Nucleus accumbens (tissue), 56 donors: Measurements from ENCODE around the gene POLR2L.
A peak's percentile ranks its signal among the peaks of the same experiment; 100 is the strongest.

Experiments
- DNase-seq, 56 donors: peaks; one replicate each; lab custom pipeline; 2025; lab: John Stamatoyannopoulos, UW

The POLR2L gene

DNA sequence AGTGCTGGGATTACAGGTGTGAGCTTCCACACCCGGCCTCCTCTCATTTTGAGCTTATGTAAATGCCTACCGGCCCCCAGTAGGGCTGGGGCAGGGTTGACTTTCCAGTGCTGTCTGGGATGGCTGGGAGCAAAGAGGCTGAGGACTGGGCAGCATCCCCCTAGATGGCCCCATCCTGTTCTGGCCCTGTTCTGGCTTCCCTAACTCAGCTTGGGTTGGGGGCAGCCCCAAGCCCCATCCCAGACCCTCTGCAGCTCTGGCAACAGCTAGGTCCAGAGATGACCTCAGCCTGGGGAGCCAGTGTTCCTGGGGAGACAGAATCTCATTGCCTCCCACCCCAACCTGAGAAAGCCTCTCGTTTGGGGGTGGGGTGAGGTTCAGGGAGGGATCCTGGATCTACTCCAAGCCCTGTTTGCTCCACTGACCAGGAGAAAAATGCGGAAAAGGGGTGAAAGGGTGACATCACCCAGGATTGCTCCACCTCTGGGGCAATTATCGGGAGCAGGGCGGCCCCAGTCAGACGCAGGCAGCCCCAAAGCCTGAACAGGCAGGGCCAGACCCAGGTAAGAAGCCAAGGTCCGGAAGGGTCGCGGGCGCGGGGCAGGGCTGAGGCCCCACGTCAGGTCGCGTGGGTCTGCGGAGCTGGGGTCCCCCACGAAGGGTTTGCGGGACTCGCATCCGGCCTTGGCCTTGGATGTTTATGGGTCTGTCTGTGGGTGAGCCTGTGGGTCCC is 23.8 kb downstream of the POLR2L start, which contains the start of gene PNPLA2:
TSS of gene PNPLA2 (plus strand) at position 519 of the 733 bp plus-strand sequence. CDS start 805 bp downstream, outside the sequence.
- DNase-seq: no peak

DNA sequence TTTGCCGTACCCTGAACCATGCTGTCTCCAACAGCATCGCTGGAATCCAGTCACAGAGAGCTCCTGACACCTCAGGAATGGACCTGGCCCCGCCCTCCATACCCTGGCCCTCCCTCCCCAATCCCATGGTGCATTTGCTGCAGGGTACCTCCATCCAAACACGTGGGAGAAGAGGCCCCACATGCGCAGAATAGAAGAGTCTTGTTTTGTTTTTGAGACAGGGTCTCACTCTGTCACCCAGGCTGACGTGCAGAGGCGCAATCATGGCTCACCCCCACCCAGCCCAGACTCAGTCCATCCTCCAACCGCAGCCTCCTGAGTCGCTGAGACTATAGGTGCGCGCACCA is 25.9 kb downstream of the POLR2L start:
- no peak for DNase-seq

DNA sequence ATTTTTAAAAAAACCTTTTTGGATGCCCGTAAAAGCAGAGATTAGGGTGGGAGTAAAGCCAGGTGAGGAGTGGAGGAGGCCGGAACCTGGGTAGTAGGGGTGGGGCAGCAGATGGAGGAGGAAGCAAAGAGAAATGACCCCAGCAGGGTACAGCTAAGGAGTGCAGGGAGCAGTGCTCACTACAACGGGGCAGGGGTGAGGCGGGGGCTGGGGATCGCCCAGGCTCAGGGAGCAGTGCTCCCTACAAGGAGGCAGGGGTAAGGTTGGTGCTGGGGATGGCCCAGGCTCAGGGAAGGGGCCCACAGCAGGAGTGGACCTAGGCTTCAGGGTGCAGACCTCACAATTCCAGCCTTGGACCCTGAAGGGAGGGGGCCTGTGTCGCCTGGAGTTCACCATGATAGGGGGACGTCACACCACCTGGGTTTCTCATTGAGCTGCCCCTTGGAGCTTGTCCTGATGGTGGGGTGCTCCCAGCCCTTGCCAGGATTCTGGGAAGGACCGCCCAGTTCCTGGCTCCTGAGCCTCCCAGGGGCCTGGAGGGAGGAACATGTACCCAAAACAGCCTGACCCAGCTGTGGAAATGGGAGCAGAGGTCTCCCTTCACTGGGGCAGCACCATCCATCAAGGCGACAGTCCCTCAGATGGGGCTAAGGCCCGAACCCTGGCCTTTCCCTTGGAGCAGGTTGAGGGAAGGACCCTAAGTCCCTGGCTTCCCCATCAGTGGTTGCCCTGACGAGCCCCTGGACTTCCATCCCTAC is 26.5 kb downstream of the POLR2L start:
- no peak for DNase-seq

DNA sequence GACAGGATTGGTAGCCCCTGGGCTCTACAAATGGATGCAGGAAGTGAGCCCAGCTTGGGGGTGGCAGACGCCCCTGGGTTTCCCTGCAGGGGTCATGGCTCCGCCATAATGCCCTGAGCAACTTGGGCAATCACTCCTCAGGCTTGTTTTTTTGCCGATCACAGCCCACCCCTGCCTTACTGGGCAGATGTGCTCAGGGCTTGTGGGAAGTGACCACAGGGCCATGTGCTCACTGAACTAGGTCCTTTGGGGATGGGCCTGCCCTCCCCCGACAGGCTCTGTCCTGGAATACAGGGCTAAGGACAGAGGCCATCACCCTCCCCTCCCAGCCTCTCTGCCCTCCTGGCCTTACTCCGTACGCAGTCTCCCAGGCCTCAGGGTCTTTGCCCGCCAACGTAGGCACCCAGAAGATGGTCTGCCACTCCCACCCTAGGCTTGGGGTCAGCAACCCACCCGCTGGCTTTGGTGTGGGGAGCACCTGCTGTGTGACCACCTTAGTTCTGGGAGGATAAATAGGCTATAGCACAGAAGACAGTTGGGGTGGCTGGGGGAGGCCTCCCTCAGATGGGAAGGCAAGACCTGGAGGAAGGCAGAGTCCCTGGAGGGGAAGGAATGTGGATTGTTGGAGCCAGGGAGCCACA is 28.8 kb downstream of the POLR2L start:
- no peak for DNase-seq

DNA sequence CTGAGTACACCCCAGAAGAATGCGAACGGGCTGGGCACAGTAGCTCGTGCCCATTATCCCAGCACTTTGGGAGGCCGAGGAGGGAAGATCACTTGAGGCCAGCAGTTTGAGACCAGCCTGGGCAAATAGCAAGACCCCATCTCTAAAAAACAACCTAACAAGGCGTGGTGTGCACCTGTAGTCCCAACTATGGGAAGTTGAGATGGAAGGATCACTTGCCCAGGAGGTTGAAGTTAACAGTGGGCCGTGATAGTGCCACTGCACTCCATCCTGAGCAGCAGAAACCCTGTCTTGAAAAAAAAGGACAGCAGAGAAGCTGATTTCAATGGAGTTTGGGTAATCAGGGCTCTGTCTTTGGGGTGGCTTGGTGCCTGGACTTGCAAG is 29.3 kb downstream of the POLR2L start:
- no peak for DNase-seq

DNA sequence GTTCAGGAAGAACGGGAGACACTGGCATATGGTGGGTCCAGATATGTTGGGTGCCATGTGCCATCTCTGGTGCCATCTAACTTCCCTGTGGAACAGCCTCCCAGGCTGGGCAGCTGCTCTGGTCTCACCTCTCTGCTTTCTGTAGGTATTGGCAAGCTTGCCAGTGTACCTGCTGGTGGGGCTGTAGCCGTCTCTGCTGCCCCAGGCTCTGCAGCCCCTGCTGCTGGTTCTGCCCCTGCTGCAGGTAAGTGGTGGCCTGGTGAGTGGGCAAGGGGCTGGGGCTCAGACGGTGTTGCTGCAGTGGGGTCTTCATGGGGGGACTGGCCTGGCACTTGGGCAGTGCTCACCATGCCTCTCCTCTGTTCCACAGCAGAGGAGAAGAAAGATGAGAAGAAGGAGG is 29.9 kb downstream of the POLR2L start:
- no peak for DNase-seq

DNA sequence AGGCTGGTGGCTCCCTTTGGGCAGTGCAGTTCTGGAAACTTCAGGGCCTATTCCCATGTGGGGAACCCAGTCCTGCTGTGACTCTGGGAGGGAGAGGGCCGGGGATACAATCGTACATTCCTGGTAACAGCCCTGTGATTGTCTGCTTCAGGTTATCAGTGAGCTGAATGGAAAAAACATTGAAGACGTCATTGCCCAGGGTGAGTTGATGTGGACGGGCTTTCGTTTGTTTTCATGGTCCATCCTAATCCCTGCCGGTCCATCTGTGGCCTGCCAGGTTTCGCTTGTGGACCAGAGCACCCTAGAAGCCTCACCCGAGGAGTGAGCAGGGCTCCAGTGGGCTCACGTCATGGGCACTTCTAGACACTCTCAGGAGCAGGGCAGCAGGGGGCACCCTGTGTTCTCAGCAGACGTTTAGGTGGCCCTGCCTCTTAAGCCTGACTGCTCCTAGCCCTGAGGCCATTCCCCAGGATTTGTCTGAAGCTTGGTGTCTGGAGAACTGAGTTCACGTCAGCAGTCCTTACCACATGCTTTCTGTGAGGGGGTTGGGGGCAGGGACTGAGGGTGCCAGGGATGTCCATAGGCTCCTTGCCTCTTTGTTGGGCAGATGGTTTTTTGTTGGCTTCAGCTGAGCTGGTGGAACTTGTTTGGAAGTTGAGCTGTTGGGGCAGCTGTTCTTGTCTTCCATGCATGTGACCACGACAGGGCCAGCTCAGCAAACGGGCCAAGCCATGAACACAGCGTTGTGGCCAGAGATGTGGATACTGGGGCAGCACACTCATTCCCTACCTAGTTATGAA is 30.7 kb downstream of the POLR2L start:
- DNase-seq: no peak

DNA sequence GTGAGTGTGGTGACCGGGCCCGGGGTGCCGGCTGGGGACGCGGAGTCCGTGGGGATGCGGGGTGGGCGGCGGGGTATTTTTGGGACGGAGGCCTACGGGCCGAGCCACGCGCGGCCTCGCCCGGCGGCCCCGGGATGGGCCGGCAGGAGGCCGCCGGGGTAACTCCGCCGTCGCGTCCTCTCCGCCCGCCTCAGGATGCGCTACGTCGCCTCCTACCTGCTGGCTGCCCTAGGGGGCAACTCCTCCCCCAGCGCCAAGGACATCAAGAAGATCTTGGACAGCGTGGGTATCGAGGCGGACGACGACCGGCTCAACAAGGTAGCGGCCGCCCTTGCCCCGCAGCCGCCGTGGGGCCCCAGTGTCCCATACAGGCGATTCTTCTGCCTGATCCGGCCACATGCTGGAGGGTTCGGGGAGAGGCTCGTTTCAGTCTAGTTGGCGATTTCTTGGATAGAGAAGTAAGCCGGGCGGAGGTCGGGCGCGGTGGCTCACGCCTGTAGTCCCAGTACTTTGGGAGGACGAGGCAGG is 32.2 kb downstream of the POLR2L start:
- DNase-seq: no peak

DNA sequence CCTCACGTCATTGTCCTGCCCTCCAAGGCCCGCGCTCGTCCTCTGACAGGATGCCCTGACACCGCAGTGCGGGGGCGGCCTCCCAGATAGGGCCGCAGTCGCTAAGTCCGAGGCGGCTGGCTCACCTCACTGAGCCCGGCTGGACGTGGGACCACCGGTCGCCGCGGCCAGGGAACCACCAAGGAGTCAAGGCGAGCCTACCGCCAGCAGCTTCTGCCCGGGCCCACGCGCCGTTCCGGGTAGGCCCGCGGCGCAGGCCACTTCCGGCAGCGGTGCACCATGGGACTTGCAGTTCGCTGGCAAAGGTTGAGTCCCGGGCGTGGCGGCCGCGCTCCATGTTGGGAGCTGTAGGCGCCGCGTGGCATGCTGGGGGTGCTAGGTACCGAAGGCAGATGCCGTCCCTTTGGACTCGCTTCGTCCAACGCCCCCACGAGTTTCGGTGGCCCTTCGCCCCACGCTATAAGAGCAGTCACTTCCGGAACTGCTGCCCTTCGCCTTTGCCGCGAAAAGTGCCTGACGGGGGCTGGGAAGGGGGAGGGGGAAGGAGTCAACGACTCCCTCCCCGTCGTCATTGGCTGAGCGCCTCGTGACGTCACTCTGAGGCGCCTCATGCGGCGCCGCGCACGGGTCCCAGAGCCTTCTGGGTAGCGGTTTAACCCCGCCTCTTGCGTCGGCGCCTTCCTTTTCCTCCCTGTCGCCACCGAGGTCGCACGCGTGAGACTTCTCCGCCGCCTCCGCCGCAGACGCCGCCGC is 32.9 kb downstream of the POLR2L start, which contains the start of gene RPLP2:
TSS of gene RPLP2 (plus strand) at position 681 of the 753 bp plus-strand sequence. CDS start 268 bp downstream, outside the sequence.
- DNase-seq: peak; percentile 83 to 100 (median 97)

DNA sequence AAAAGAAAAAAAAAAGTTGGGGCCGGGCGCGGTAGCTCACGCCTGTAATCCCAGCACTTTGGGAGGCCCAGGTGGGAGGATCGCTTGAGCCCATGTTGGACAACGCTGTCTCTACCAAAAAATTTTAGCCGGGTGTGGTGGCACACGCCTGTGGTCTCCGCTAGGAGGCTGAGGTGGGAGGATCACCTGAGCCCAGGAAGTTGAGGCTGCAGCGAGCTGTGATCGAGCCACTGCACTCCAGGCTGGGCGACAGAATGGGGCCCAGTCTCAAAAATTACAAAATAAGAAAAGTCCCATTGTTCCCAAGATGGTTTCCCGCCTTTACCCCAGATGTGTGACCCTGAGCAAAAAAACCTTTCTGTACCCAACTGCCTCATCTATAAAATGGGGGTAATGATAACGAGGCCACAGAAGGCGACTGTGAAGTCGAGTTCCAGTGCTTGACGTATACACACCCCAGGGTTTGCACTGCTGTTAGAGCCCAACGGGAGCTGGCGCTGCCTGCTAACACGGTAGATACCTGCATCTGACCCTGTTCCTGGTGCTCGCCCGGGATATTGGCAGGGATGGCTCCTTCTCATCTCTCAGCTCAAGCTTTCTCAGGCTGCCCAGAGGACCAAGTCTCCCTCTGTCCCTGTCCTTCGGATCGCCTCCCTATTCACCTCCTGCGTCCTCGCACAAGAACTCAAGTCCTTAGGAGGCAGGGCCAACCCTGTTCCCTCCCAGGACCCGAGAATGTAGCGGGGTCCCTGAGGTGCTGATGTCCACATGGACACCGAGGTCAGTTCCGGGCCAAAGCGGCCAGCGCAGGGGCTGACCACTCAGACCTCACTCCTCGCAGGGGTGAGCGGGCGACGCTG is 33.7 kb downstream of the POLR2L start:
- peak in 1 of 56 donors; percentile 81 for DNase-seq

DNA sequence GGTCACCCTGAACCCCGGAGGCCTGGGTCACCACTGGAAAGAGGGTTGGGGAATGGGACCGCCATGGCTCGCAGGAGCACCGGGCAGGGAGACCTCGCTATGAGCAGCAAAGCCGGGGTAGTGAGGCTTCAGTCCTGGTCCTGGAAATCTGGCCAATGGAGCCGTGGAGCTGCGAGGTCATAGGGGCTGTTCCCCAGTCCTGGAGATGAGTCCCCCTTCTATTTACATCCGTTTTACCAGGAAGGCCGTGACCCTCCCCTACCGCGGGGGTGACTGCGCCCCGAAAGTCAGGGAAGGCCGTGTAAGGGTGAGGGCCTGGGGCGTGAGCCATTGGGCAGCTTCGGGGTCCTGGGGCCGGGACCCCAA is 37.7 kb downstream of the POLR2L start:
- no peak for DNase-seq

DNA sequence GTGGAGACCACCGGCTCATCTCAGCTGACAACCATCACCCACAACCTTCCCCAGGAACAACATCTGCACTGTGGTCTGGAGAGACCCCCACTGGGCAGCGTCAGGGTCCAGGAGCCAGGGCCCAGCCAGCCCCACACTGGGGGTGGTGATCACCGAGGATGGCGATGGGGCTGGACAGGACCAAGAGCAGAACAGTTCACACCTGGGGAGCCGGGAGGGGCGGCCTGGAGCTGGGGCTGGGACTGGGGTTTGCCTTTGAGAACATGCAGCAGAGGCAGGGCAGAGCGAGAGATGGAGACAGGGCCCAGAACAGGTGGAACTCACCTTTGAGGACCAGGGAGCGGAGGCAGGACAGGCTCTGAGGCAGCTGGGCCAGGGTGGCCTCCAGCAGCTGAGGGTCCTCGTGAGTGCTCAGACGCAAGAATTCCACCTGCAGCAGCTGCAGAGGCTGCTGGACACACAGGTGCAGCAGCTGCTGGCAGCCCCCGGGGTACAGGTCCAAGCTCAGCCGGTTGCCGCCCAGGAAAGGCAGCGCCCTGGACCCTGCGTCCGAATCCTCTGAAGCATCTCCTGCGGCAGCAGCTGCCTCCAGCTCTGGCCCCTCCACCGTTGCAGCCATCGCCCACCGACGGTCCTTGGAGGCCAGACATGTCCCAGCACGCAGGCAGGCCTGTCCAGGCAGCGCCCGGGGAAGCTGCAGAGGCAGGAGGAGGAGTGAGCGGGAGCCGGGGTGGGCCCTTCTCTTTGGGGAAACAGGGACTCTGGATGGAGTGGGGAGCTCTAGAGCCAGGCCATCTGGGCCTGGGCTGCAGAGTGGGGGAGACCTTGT is 38.3 kb downstream of the POLR2L start:
- DNase-seq: no peak

DNA sequence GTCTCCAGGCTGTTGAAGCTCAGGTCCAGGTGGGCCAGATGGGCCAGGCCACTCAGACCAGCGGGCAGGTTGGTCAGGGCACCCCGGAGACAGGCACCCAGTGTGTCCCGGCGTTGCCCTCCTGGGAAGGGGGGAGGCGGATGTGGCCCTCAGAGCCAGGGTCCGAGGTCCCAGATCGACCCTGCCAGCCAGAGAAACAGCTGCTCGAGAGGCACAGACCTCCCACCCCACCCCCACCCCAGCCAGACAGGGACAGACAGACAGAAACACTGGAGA is 38.9 kb downstream of the POLR2L start:
- no peak for DNase-seq

DNA sequence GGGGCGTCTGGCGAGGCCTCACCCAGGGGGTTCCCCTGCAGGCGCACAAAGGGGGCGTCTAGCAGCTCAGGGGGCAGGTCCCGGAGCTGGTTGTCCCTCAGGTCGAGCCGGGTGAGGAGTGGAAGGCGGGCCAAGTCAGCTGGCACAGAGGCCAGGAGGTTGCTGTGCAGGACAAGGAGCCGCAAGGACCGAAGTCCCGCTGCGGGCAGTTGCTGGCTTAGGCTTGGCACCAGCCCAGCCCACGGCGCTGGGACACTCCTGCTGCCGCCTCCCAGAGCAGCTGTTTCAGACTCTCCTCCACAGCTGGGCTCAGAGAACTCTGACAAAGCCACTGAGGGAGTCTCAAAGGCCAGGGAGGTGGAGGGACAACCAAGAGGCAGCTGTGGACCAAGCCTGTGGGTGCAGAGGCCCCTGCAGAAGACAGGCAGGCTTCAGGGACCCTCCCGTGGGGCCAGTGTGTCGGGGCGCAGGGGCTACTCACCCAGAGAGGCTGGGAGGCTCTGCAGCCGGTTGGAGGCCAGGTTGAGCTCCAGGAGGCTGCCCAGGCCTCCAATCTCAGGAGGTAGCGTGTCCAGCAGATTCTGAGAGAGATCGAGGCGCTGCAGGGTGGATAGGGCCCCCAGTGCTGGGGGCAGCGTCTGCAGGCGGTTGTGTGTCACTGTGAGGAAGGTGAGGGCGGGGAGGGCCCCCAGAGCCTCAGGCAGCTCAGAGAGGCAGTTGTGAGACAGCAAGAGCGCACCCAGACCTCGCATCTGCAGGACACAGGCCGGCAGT is 39.4 kb downstream of the POLR2L start:
- no peak for DNase-seq

DNA sequence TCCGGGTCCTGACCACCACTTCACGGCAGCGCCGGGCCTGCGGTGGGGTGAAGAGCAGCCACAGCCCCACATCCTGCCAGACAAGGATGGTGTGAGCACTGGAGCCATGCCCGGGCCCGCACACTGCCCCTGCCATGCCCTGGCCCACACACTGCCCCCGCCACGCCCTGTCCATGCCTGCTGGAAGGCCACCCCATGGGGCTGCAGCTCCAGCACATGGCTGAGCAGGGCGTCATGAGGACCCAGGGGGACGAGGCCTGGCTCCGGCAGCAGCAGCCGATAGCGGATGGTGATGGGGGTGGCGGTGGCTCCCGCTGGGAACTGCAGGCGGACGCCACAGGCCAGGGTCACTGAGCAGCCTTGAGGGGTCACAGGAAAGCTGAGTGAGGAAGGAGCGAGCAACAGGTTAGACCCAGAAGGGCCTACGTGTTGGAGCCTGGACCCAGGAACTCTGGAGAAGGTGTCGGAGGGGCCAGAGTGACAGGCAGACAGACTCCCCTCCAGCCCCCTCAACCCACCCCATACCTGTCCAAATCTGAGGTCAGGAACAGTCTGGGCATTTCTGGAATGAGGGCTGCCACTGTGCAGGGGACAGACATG is 40.2 kb downstream of the POLR2L start:
- DNase-seq: no peak

DNA sequence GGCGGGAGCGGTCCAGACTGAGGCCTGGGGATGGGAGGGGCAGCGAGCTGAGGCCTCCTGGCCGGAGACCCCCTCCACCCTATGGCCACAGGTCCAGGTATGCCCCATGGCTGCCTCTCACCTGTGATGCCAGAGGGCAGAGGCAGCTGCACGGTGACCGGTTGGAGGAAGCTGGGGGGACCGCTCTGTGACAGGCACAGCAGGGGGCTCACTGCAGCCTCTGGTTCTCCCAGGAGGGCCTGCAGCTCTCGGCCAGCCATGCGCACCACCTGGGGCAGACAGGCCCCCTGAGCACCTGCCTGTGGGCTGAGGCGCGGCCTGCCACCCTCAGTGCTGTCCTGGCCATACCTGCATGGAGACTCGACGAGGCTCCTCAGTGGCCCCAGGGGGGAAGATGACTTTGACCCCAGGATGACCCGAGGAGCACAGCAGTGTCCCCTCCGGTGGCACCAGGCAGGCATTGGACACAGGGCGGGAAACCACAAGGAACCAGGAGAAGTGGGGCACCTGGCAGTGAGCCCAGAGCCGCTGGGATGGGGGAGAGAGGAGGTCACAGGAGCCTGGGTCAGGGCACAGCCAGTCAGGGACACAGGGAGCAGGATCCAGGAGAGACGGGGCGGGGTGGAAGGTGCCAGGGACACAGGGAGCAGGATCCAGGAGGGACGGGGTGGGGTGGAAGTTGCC is 41.1 kb downstream of the POLR2L start:
- DNase-seq: no peak
